Nephron progenitor cell (in vitro differentiated cells): Measurements from ENCODE around the gene OR2AG2.
A peak's percentile ranks its signal among the peaks of the same experiment; 100 is the strongest.

ENCODE experiments used
- DNase-seq: peaks from one replicate; pipeline ENCODE4 v3.0.0; 2021
- H3K27ac Mint-ChIP-seq: 2 replicates; pipeline ENCODE4 v1.8.0; 2021; ENCODE audit warnings: mild to moderate bottlenecking, moderate library complexity, mixed read lengths
- H3K27me3 Mint-ChIP-seq: 2 replicates; pipeline ENCODE4 v1.8.0; 2021; ENCODE audit warnings: mild to moderate bottlenecking, low read depth, mixed read lengths; ENCODE audit not compliant: poor library complexity
- H3K36me3 Mint-ChIP-seq: 2 replicates; pipeline ENCODE4 v1.8.0; 2021; ENCODE audit warnings: low read depth, mixed read lengths
- H3K4me1 Mint-ChIP-seq: 2 replicates; pipeline ENCODE4 v1.8.0; 2021; ENCODE audit warnings: mixed read lengths
- H3K4me3 Mint-ChIP-seq: 2 replicates; pipeline ENCODE4 v1.8.0; 2021; ENCODE audit warnings: mild to moderate bottlenecking, moderate library complexity, mixed read lengths
- H3K9me3 Mint-ChIP-seq: 2 replicates; pipeline ENCODE4 v1.8.0; 2021; ENCODE audit warnings: mild to moderate bottlenecking, moderate library complexity, mixed read lengths
- CTCF ChIP-seq: fragments of 200-600 bp; sonication (generic); IDR thresholded peaks from 2 replicates; pipeline ENCODE4 v1.5.0; 2021; ENCODE audit warnings: antibody characterized with exemption

The OR2AG2 gene

GRCh38 chr11:6757373-6757967 lies 14.3 kb downstream of the OR2AG2 start:
- Mint-ChIP-seq H3K4me1 (no peaks in the 10 kb centered on the region), H3K4me3 (no peak overlapping the region), H3K27ac (no peak overlapping the region), H3K27me3 (no peaks in the 10 kb centered on the region), H3K36me3 (peaks cover 2% of the 10 kb centered on the region), H3K9me3 (peaks cover 19% of the 10 kb centered on the region)
- peak; percentile 46 for DNase-seq
- TF ChIP-seq CTCF, result peak; percentile 57

- H3K27ac Mint-ChIP-seq, result no peak overlapping the region
- H3K27me3 Mint-ChIP-seq, result no peaks in the 10 kb centered on the region
- no peaks in the 10 kb centered on the region for H3K4me1 Mint-ChIP-seq
- no peaks in the 10 kb centered on the region for H3K36me3 Mint-ChIP-seq
- H3K4me3 Mint-ChIP-seq, result no peak overlapping the region
- TF ChIP-seq CTCF, result no peak
- H3K9me3 Mint-ChIP-seq, result peaks cover 6% of the 10 kb centered on the region
- DNase-seq, result no peak
Observed at GRCh38 chr11:6755953-6756347, 15.8 kb downstream of the OR2AG2 start.

- Mint-ChIP-seq H3K36me3 (no peaks in the 10 kb centered on the region), H3K4me3 (no peak overlapping the region), H3K9me3 (peaks cover 2% of the 10 kb centered on the region), H3K27me3 (no peaks in the 10 kb centered on the region), H3K27ac (no peak overlapping the region), H3K4me1 (no peaks in the 10 kb centered on the region)
- TF ChIP-seq CTCF, result peak; percentile 82
- DNase-seq, result peak; percentile 63
Observed at GRCh38 chr11:6755303-6755952, 16.3 kb downstream of the OR2AG2 start.

- H3K27me3 Mint-ChIP-seq, result peaks cover 7% of the 10 kb centered on the region
- no peak overlapping the region for H3K27ac Mint-ChIP-seq
- no peak for DNase-seq
- H3K4me3 Mint-ChIP-seq, result no peak overlapping the region
- H3K4me1 Mint-ChIP-seq, result peaks cover 13% of the 10 kb centered on the region
- H3K36me3 Mint-ChIP-seq, result no peaks in the 10 kb centered on the region
- no peaks in the 10 kb centered on the region for H3K9me3 Mint-ChIP-seq
- no peak for TF ChIP-seq CTCF
Observed at GRCh38 chr11:6747097-6747668, 24.6 kb downstream of the OR2AG2 start.

GRCh38 chr11:6746626-6747025 lies 25.1 kb downstream of the OR2AG2 start:
- no peak for DNase-seq
- Mint-ChIP-seq H3K4me1 (peaks cover 14% of the 10 kb centered on the region), H3K9me3 (no peaks in the 10 kb centered on the region), H3K4me3 (no peak overlapping the region), H3K27ac (no peak overlapping the region), H3K27me3 (peaks cover 7% of the 10 kb centered on the region), H3K36me3 (no peaks in the 10 kb centered on the region)
- TF ChIP-seq CTCF, result no peak
